Activated B cell treated with CpG ODN at 0.5 μM for 24 hours (primary cell): ENCODE data around the gene TSPEAR. TPM values are rescaled to one million over a fixed set of nuclear protein-coding genes. Genes with fewer than 3 reads are reported as not detected.

ENCODE experiments used
- ATAC-seq: fragments of 200-7000 bp; cut with Tn5 transposase; one replicate; pipeline ENCODE4 v1.10.0; 2021; ENCODE audit warnings: low read depth, mild to moderate bottlenecking, moderate library complexity
- CTCF ChIA-PET: fragments of 350-600 bp; sonication (Branson Sonifier 250); formaldehyde crosslinking; loops from one replicate; lab custom pipeline; 2021; ENCODE audit warnings: antibody characterized with exemption; lab: Charles Lee
- POLR2A ChIA-PET: fragments of 350-600 bp; sonication (Branson Sonifier 250); formaldehyde crosslinking; loops from one replicate; lab custom pipeline; 2021; ENCODE audit warnings: antibody characterized with exemption; lab: Charles Lee
- DNase-seq: peaks from one replicate; pipeline ENCODE4 v3.0.0; 2022
- H3K27ac Mint-ChIP-seq: one replicate; pipeline ENCODE4 v1.8.0; 2020; ENCODE audit warnings: mixed read lengths
- H3K27me3 Mint-ChIP-seq: one replicate; pipeline ENCODE4 v1.8.0; 2021; ENCODE audit warnings: mixed read lengths
- H3K36me3 Mint-ChIP-seq: one replicate; pipeline ENCODE4 v1.8.0; 2021; ENCODE audit warnings: low read depth, mixed read lengths
- H3K4me1 Mint-ChIP-seq: one replicate; pipeline ENCODE4 v1.8.0; 2021; ENCODE audit warnings: mixed read lengths
- H3K4me3 Mint-ChIP-seq: one replicate; pipeline ENCODE4 v1.8.0; 2020; ENCODE audit warnings: mild to moderate bottlenecking, mixed read lengths
- H3K9me3 Mint-ChIP-seq: one replicate; pipeline ENCODE4 v1.8.0; 2020; ENCODE audit warnings: mixed read lengths
- CTCF ChIP-seq: fragments of 200-600 bp; IDR thresholded peaks from one replicate; pipeline ENCODE4 v1.8.0; 2022; ENCODE audit warnings: antibody characterized with exemption, mild to moderate bottlenecking
- intact Hi-C: fragments of 100-400 bp; cut with micrococcal nuclease; formaldehyde crosslinking; loops from one replicate; pipeline ENCODE4 v1.15.1; 2024
- total RNA-seq: library from RNA; stranded (reverse); gene quantifications from 2 replicates; pipeline ENCODE4 v1.2.3, GENCODE V29; 2022

The TSPEAR gene
- total RNA-seq, 1 donor from 2014 or later, result not detected

DNA sequence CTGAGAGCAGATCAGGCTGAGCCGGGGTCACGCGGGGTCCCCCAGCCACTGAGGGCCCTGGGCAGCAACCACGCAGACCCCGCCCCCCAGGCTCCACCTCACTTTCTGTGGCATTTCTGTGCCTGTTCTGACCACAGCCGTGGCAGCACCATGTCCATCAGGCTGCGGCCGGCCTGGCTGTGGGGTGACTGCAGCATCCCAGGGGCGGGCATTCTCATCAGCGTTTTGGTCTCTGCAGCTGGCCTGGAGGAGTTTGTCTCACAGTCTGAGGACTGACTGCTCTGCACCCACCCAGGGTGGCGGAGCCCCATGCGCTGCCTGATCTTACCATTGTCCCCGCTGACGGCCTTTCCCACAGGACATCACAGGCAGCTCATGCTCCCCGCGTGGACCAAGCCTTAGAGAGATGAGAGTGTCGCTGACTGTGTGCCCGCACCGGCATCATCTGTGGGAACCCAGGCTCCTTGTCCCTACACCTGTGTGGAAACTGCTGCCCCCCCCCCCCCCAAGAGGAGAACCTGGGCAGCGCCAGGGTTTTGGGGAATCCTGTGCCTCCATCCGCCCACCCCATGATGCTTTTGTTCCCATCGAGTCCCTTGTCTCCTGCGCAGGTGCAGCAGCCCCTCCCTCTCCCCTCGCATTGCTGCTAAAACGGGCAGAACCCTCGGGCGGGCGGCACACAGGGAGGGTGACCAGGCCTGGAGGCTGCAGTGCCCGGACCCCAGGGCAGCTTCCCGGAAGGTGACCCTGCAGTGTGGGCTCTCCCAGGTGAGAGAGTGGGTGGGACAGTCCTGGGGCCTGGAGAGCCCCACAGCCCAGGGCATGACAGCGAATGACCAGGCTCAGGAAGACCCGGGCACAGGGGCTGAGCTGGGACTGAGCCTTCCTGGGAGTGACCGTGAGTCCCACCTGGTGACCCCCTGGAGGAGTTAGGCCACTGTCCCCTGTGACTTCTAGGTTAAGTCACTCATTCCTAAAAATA lies 173.2 kb downstream of the TSPEAR start:
- intact Hi-C loops, result no loop called here
- ChIA-PET CTCF (no interaction called here), POLR2A (no interaction called here)
- peaks cover 8% of the 10 kb centered on the region for H3K27me3 Mint-ChIP-seq
- no peaks in the 10 kb centered on the region for H3K36me3 Mint-ChIP-seq
- H3K4me3 Mint-ChIP-seq, result no peak overlapping the region
- no peak for TF ChIP-seq CTCF
- peaks cover 3% of the 10 kb centered on the region for H3K9me3 Mint-ChIP-seq
- H3K27ac Mint-ChIP-seq, result no peak overlapping the region
- no peak for ATAC-seq
- no peaks in the 10 kb centered on the region for H3K4me1 Mint-ChIP-seq
- no peak for DNase-seq

GRCh38 chr21:44535963-44536362 lies 175.4 kb downstream of the TSPEAR start:
- Mint-ChIP-seq H3K9me3 (peaks cover 3% of the 10 kb centered on the region), H3K36me3 (no peaks in the 10 kb centered on the region), H3K4me3 (no peak overlapping the region), H3K4me1 (no peaks in the 10 kb centered on the region), H3K27ac (no peak overlapping the region), H3K27me3 (peaks cover 10% of the 10 kb centered on the region)
- no peak for TF ChIP-seq CTCF
- POLR2A ChIA-PET, result no interaction called here
- intact Hi-C loops, result no loop called here
- CTCF ChIA-PET, result no interaction called here
- no peak for DNase-seq
- ATAC-seq, result no peak

- peaks cover 3% of the 10 kb centered on the region for H3K9me3 Mint-ChIP-seq
- TF ChIP-seq CTCF, result no peak
These were observed 176.7 kb downstream of the TSPEAR start for GRCh38 chr21:44534688-44535087.

DNA sequence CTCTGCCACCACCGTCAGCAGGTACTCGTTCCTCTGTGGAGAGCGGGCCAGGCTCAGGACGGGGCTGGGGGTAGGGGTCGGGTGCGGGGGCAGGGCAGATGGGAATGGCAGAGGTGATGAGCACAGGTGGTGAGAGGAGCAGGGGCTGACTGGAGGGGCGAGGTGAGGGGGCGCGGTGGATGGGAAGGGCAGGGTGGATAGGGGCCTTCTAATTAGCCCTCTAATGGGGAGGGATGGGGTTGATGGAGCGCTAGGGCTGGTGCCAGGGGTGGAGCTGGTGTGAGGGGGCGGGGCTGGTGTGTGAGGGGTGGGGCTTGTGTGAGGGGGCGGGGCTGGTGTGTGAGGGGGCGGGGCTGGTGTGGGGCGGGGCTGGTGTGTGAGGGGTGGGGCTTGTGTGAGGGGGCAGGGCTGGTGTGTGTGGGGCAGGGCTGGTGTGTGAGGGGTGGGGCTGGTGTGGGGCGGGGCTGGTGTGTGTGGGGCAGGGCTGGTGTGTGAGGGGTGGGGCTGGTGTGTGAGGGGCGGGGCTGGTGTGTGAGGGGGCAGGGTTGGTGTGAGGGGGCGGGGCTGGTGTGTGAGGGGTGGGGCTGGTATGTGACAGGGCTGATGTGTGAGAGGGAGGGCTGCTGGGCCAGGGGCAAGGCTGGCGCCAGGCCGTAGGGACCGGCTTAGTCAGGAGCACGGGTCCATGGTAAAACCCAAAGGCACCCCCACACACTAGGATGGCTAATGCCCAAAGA lies 177.3 kb downstream of the TSPEAR start:
- ATAC-seq (no peak), DNase-seq (peak; percentile 3)
- Mint-ChIP-seq H3K36me3 (no peaks in the 10 kb centered on the region), H3K4me1 (no peaks in the 10 kb centered on the region), H3K27ac (no peak overlapping the region), H3K27me3 (peaks cover 17% of the 10 kb centered on the region), H3K9me3 (peaks cover 3% of the 10 kb centered on the region), H3K4me3 (no peak overlapping the region)
- ChIA-PET CTCF (no interaction called here), POLR2A (no interaction called here)
- intact Hi-C loops, result no loop called here
- TF ChIP-seq CTCF, result no peak

More at GRCh38 chr21:44534688-44535087, 176.7 kb downstream of the TSPEAR start:
- H3K27me3 Mint-ChIP-seq, result peaks cover 17% of the 10 kb centered on the region
- H3K27ac Mint-ChIP-seq, result no peak overlapping the region
- DNase-seq (no peak), ATAC-seq (no peak)
- POLR2A ChIA-PET, result no interaction called here
- H3K4me3 Mint-ChIP-seq, result no peak overlapping the region
- CTCF ChIA-PET, result no interaction called here
- H3K36me3 Mint-ChIP-seq, result no peaks in the 10 kb centered on the region
- no peaks in the 10 kb centered on the region for H3K4me1 Mint-ChIP-seq
- intact Hi-C loops, result no loop called here
